GM19035 (cell line): ENCODE data around the gene RRH.

Source experiments
- ATAC-seq: cut with Tn5 transposase; IDR thresholded peaks from one replicate; pipeline ENCODE4 v1.9.1; 2021; ENCODE audit not compliant: unreplicated experiment

Gene RRH

GRCh38 chr4:109879636-109880314 lies 52.0 kb downstream of the RRH start:
- ATAC-seq: no peak

- no peak for ATAC-seq
These were observed 58.5 kb downstream of the RRH start for GRCh38 chr4:109886303-109886702.

GRCh38 chr4:109887071-109887470 lies 59.3 kb downstream of the RRH start:
- no peak for ATAC-seq

GRCh38 chr4:109890076-109890475 lies 62.3 kb downstream of the RRH start:
- ATAC-seq: no peak
